ENCODE measurements around the gene SH3BGR. TPM values are rescaled to one million over a fixed set of nuclear protein-coding genes. Genes with fewer than 3 reads are reported as not detected.
A peak's percentile ranks its signal among the peaks of the same experiment; 100 is the strongest.
"Not testable (repeated sequence)": the region's sequence is repeated elsewhere in the genome, so short reads cannot be mapped to it uniquely, and the experiment has no call there.

Gene SH3BGR
- 1 to 10 TPM in 2 of 3 donors, not detected in 1; 2.2 to 2.4 TPM for polyA plus RNA-seq

DNA sequence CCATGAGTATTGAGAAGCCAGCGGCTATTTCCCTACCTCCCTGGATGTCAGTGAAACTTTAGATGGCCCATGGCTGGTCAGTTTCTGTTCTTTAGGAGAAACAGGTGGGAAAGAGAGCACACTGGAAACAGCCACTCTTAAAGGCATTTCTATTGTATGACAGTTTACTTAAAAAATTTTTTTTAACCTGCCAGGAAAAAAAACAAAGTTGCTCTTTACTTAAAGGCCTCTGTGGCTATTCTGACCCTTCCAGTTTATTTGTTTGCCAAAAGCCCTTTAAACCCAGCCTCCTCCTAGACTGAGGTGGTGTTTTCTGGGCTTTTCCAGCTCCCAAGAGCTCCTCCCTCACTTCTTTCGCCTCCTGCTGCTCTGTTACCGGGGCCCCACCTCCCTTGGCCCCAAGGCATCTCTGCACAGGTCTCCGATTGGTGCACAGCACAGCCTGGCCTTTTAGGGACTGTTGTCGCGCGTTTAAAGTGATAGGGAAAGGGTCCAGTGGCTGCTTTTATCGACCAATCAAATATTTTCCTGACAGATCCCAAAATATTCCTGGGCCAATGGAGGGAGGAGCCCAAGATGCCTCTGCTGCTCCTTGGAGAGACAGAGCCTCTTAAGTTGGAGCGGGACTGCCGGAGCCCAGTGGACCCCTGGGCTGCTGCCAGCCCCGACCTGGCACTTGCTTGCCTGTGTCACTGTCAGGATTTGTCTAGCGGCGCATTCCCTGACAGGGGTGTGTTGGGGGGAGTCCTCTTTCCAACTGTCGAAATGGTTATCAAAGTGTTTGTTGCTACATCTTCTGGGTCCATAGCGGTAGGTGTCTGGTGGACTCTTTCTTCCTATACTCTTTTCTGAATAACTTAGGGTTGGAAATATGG is at the start of gene SH3BGR:
SH3BGR (plus strand) TSS at position 639 of the 875 bp plus-strand sequence; CDS start at position 766, 127 bp downstream.
- Mint-ChIP-seq H3K36me3 (peaks cover 0 to 4% (median 0%) of the 10 kb centered on the region in 3 donors), H3K4me1 (peaks cover 1 to 3% of the 10 kb centered on the region in 2 donors), H3K4me3 (no peak within 1 kb of the TSS), H3K27me3 (ENCODE audit: low read depth in 3 of 3) (peaks cover 3 to 12% (median 9%) of the 10 kb centered on the region in 3 donors), H3K9me3 (peaks cover 0 to 3% (median 0%) of the 10 kb centered on the region in 6 donors), H3K27ac (no peak within 1 kb of the TSS)
- DNase-seq = no peak

- Mint-ChIP-seq H3K36me3 (peaks cover 17 to 33% (median 32%) of the 10 kb centered on the region in 3 donors), H3K9me3 (peaks cover 0 to 2% (median 0%) of the 10 kb centered on the region in 6 donors), H3K27me3 (ENCODE audit: low read depth in 3 of 3) (no peaks in the 10 kb centered on the region), H3K27ac (no peak overlapping the region), H3K4me1 (no peaks in the 10 kb centered on the region), H3K4me3 (no peak overlapping the region)
- no peak for DNase-seq
Measured at GRCh38 chr21:39406065-39406464, 45.7 kb upstream of the SH3BGR start.

- not testable (repeated sequence) for H3K4me1 Mint-ChIP-seq; H3K27ac Mint-ChIP-seq; H3K9me3 Mint-ChIP-seq; H3K27me3 Mint-ChIP-seq (ENCODE audit: low read depth in 3 of 3); DNase-seq; H3K4me3 Mint-ChIP-seq; H3K36me3 Mint-ChIP-seq
Measured at GRCh38 chr21:39419204-39419603, 32.6 kb upstream of the SH3BGR start.

GRCh38 chr21:39422527-39423241 is 29.1 kb upstream of the SH3BGR start:
- no peak for DNase-seq
- H3K4me3 Mint-ChIP-seq = no peak overlapping the region
- no peaks in the 10 kb centered on the region for H3K4me1 Mint-ChIP-seq
- H3K36me3 Mint-ChIP-seq = peaks cover 0 to 4% (median 0%) of the 10 kb centered on the region in 3 donors
- H3K27ac Mint-ChIP-seq = no peak overlapping the region
- H3K9me3 Mint-ChIP-seq = no peaks in the 10 kb centered on the region
- H3K27me3 Mint-ChIP-seq (ENCODE audit: low read depth in 3 of 3) = peaks cover 0 to 2% (median 0%) of the 10 kb centered on the region in 3 donors

DNA sequence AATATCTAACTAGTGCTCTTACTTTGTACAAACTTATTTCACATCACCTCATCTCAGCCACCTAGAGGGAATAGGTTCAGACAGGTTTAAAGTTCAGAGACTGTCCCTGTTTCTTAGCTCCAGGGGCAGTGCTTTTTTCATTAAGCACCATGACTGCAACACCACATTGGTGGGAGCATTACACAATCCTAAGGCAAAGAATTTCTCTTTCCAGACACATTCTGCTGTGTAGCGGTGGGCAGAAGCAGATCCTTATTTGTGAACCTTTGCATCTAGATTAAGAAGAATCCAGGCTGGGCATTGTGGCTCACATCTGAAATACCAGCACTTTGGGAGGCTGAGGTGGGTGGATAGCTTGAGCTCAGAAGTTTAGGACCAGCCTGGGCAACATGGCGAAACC is 22.3 kb upstream of the SH3BGR start:
- no peaks in the 10 kb centered on the region for H3K9me3 Mint-ChIP-seq
- H3K4me3 Mint-ChIP-seq = no peak overlapping the region
- DNase-seq = no peak

DNA sequence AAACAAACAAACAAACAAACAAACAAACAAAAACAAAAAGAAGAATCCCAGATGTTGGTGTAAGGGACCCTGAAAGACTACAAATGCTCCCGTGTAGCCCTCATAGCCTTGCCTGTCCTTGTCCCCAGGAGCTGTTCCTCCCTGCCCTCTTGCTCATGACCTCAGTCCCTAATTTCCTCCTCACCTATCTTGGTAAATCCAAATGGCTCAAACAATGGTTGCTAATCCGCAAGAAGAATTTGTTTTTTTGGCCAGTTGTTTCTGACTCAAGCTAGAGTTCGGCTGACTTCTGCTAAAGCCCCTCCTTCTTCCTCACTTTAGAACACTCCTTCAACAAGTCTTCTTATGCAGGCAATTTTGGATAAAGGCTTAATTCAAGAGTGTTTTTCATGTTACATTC is 21.8 kb upstream of the SH3BGR start:
- Mint-ChIP-seq H3K27me3 (ENCODE audit: low read depth in 3 of 3) (peaks cover 2 to 14% (median 2%) of the 10 kb centered on the region in 3 donors), H3K36me3 (no peaks in the 10 kb centered on the region), H3K4me1 (no peaks in the 10 kb centered on the region), H3K9me3 (no peaks in the 10 kb centered on the region), H3K27ac (no peak overlapping the region), H3K4me3 (no peak overlapping the region)
- DNase-seq = no peak

More for the DNA sequence above, 22.3 kb upstream of the SH3BGR start:
- H3K4me1 Mint-ChIP-seq = no peaks in the 10 kb centered on the region
- peaks cover 2 to 14% (median 2%) of the 10 kb centered on the region in 3 donors for H3K27me3 Mint-ChIP-seq (ENCODE audit: low read depth in 3 of 3)
- no peaks in the 10 kb centered on the region for H3K36me3 Mint-ChIP-seq
- H3K27ac Mint-ChIP-seq = no peak overlapping the region

DNA sequence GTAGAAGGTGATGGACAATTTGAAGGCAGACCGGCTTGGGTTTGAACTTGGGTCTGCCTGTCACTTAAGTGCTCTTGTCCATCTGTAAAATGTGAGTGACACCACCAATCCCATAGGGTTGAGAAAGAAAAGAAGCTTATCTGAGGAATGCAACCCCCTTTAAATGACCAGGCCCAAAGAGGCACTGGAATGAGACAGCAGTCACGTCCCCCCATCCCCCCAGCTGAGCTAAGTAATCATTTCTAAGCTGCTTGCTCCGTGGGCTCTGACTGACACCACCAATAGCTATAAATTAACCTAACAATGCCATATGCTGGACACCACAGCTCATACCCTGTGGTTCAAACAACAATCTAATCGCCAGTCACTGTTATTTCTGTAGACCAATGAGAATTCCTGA is 21.3 kb upstream of the SH3BGR start:
- Mint-ChIP-seq H3K4me3 (no peak overlapping the region), H3K4me1 (no peaks in the 10 kb centered on the region), H3K36me3 (no peaks in the 10 kb centered on the region), H3K27me3 (ENCODE audit: low read depth in 3 of 3) (peaks cover 2 to 14% (median 2%) of the 10 kb centered on the region in 3 donors), H3K27ac (no peak overlapping the region), H3K9me3 (no peaks in the 10 kb centered on the region)
- DNase-seq = no peak

DNA sequence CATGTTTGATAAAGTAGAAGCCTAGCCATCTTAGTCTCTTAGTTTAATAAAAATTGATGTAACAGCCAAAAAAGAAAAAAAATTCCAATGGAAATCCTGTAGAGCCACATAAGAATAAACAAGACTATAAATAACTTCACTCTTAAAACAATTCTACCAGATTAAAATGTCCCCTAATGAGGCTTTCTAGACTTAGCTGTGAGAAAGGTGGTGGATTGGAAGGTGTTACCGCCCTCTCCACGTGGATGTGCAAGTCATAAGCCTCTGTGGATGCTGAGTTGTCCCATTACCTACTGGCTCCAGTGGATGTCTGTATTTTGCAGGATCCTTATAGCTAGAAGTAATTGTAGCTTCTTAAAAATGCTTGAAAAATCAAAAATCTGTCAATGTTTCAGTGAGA is 20.8 kb upstream of the SH3BGR start:
- DNase-seq = no peak
- H3K27ac Mint-ChIP-seq = no peak overlapping the region
- no peaks in the 10 kb centered on the region for H3K9me3 Mint-ChIP-seq
- peaks cover 2 to 14% (median 2%) of the 10 kb centered on the region in 3 donors for H3K27me3 Mint-ChIP-seq (ENCODE audit: low read depth in 3 of 3)
- no peak overlapping the region for H3K4me3 Mint-ChIP-seq
- H3K4me1 Mint-ChIP-seq = no peaks in the 10 kb centered on the region
- no peaks in the 10 kb centered on the region for H3K36me3 Mint-ChIP-seq

- no peak for DNase-seq
- no peak overlapping the region for H3K27ac Mint-ChIP-seq
- no peak overlapping the region for H3K4me3 Mint-ChIP-seq
- no peaks in the 10 kb centered on the region for H3K4me1 Mint-ChIP-seq
- peaks cover 2 to 17% (median 4%) of the 10 kb centered on the region in 3 donors for H3K27me3 Mint-ChIP-seq (ENCODE audit: low read depth in 3 of 3)
- H3K9me3 Mint-ChIP-seq = no peaks in the 10 kb centered on the region
- no peaks in the 10 kb centered on the region for H3K36me3 Mint-ChIP-seq
Measured at GRCh38 chr21:39434950-39435349, 16.8 kb upstream of the SH3BGR start.

DNA sequence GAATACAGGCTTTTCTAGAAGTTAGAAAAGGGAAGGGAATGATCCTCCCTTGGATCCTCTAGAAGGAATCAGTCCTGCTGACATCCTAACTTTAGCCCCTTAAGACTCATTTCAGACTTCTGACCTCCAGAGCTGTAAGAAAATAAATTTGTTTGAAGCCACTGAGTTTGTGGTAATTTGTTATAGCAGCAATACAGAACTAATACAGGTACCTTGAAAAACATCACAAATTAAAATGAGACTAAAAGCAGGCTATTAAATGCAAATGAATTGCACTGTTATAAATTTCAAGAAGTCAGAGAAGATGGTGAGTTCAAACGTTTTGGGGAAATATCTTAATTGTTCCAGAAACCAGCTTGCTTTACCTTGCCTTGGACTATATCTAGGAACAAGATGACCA is 12.5 kb upstream of the SH3BGR start:
- no peak for DNase-seq
- Mint-ChIP-seq H3K27ac (no peak overlapping the region), H3K4me1 (no peaks in the 10 kb centered on the region), H3K4me3 (no peak overlapping the region), H3K9me3 (no peaks in the 10 kb centered on the region), H3K27me3 (ENCODE audit: low read depth in 3 of 3) (peaks cover 1 to 19% (median 7%) of the 10 kb centered on the region in 3 donors), H3K36me3 (no peaks in the 10 kb centered on the region)

DNA sequence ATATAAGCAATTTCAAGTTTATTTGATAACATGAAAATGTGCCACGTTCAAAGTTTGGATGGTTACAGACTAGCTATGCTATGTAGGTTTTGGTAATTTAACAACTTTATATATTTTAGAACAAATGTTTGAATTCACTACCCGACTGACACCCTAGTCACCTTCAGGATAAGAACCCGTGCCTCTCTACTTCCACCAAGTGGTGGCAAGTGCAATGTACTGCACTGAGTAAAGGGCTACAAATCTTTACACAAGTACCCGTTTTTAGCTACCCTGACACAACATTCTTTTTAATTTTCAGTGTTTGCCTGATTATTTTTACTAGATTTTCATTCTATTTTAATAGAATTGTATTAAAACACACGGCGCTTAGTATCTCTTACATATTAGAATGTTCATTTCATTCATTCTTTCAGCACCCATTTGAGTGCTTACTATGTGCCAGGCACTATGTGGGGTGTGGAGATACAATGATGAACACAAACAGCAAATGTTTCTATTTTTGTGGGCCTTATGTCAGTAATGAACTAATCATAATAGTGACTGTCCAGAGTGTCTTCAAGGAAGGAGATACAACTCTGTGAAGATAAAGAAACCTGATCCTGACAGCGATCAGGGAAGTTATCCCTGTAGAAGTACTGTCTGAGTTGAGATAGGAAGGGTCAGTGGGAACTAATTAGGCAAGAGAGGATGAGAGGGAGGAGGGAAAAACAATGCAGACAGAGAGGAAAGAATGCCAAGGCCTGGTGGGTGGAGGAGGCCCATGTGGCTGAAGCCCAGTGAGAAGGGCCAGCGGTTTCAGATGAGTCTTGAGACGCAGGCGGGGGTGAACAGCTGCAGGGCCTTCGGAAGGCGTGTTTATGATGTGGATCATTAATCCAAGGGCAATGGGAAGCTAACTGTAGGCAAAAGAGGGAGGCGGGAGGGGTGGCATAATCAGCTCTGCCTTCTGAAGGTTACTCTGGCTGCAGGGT is 10.0 kb upstream of the SH3BGR start:
- Mint-ChIP-seq H3K4me3 (no peak overlapping the region), H3K36me3 (no peaks in the 10 kb centered on the region), H3K27me3 (ENCODE audit: low read depth in 3 of 3) (peaks cover 6 to 32% (median 24%) of the 10 kb centered on the region in 3 donors), H3K9me3 (no peaks in the 10 kb centered on the region), H3K4me1 (peaks cover 11 to 21% of the 10 kb centered on the region in 2 donors), H3K27ac (no peak overlapping the region)
- peak in 2 of 3 donors; percentile 5 to 21 for DNase-seq

DNA sequence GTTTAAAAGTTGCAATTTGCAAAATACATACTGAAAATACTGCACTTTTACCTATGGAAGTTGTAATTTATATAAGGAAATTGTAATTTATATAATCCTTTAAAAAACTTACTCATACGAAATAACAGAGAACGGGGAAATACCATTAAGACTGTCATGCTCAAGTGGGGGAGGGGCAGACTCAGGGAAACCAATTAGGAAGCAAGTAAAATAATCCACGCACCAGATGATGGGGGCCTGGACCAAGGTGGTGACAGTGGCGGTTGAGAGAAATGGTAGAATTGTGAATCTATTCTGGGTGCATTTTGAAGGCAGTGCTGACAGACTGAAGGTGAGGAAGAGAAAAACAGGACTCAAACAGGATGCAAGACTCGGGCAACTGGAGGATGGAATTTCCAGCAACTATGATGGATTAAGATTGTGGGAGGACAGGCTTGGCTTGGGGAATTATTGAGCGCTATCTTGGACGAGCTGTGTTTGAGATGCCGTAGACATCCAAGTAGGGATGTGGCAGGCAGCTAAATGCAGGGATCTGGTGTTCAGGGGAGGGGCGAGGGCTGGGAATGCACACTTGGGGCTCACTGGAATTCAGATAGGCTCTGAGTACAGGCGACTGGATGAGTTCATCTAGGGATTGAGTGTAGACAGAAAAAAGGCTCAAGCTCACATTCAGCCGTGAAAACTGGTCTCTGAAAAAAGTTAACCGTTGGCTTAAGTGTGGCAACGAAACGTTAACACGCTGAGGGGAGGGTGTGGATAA is 7.2 kb upstream of the SH3BGR start:
- peak overlapping the region; percentile 83 to 97 (median 92) for H3K27ac Mint-ChIP-seq
- H3K36me3 Mint-ChIP-seq = peaks cover 0 to 4% (median 0%) of the 10 kb centered on the region in 3 donors
- H3K4me3 Mint-ChIP-seq = peak overlapping the region; percentile 89 to 96 (median 92)
- H3K27me3 Mint-ChIP-seq (ENCODE audit: low read depth in 3 of 3) = peaks cover 6 to 31% (median 29%) of the 10 kb centered on the region in 3 donors
- H3K9me3 Mint-ChIP-seq = no peaks in the 10 kb centered on the region
- H3K4me1 Mint-ChIP-seq = peaks cover 14 to 21% of the 10 kb centered on the region in 2 donors
- DNase-seq = no peak
